IMR-90 (cell line): ENCODE data around the gene IL20RA.

Source experiments
- CEBPB ChIP-seq: IDR thresholded peaks from 2 replicates; pipeline ENCODE4 v1.6.1; 2012; ENCODE audit warnings: low read depth, low read length, improper control_type of control experiment
- MXI1 ChIP-seq: IDR thresholded peaks from 2 replicates; pipeline ENCODE4 v1.6.1; 2012; ENCODE audit warnings: low read depth, mild to moderate bottlenecking, low read length, moderate library complexity, borderline replicate concordance
- POLR2A ChIP-seq: IDR thresholded peaks from 2 replicates; pipeline ENCODE4 v1.6.1; 2012; ENCODE audit warnings: mild to moderate bottlenecking, low read depth, low read length
- RFX5 ChIP-seq: IDR thresholded peaks from 2 replicates; pipeline ENCODE4 v1.8.0; 2012; ENCODE audit warnings: low read depth, mild to moderate bottlenecking, low read length, moderate library complexity
- SMC3 ChIP-seq: fragments of 150-350 bp; IDR thresholded peaks from 2 replicates; pipeline ENCODE4 v1.6.1; 2016; ENCODE audit warnings: low read depth, mild to moderate bottlenecking, antibody characterized with exemption, low read length, moderate library complexity
- TF ChIP-seq, protein P1 (sequence below): conservative IDR thresholded peaks from 2 replicates; pipeline ENCODE4 v1.5.1; 2012; ENCODE audit warnings: mild to moderate bottlenecking, low read depth, low read length, improper control_type of control experiment

- no peak for TF ChIP-seq RFX5
- TF ChIP-seq, protein P1, sequence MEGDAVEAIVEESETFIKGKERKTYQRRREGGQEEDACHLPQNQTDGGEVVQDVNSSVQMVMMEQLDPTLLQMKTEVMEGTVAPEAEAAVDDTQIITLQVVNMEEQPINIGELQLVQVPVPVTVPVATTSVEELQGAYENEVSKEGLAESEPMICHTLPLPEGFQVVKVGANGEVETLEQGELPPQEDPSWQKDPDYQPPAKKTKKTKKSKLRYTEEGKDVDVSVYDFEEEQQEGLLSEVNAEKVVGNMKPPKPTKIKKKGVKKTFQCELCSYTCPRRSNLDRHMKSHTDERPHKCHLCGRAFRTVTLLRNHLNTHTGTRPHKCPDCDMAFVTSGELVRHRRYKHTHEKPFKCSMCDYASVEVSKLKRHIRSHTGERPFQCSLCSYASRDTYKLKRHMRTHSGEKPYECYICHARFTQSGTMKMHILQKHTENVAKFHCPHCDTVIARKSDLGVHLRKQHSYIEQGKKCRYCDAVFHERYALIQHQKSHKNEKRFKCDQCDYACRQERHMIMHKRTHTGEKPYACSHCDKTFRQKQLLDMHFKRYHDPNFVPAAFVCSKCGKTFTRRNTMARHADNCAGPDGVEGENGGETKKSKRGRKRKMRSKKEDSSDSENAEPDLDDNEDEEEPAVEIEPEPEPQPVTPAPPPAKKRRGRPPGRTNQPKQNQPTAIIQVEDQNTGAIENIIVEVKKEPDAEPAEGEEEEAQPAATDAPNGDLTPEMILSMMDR: no peak
- no peak for TF ChIP-seq MXI1
- TF ChIP-seq SMC3: no peak
- TF ChIP-seq CEBPB: no peak
- no peak for TF ChIP-seq POLR2A
Measured at GRCh38 chr6:137017081-137017480, 27.7 kb downstream of the IL20RA start.
